Body of pancreas (tissue), 4 donors: Measurements from ENCODE around the gene CASP9. TPM values are rescaled to one million over a fixed set of nuclear protein-coding genes. Genes with fewer than 3 reads are reported as not detected.

ENCODE experiments used
- ATAC-seq: fragments of 150-250 bp; one replicate; pipeline ENCODE4 v1.9.1; 2016
- DNase-seq, 4 donors: peaks; one replicate each; pipeline ENCODE4 v3.0.0-alpha.2; 2019
- H3K27ac ChIP-seq, 4 donors: fragments of 200-600 bp; sonication (generic); 1 replicate in 3 of 4; 2 replicates in 1 of 4; pipeline versions ENCODE4 v1.5.1 to v1.6.1; 2016 to 2019; ENCODE audit warnings: mild to moderate bottlenecking in 1 of 4, mixed read lengths in 1 of 4, moderate library complexity in 1 of 4
- H3K27me3 ChIP-seq, 2 donors: fragments of 200-600 bp; sonication (generic); one replicate each; pipeline ENCODE4 v1.6.0; 2016; ENCODE audit warnings: mild to moderate bottlenecking in 1 of 2
- H3K36me3 ChIP-seq, 2 donors: fragments of 200-600 bp; sonication (generic); replicated peaks in 1 of 2; 2 replicates each; pipeline ENCODE4 v1.5.1; 2016; ENCODE audit warnings: low read depth in 2 of 2; ENCODE audit not compliant: insufficient read depth in 1 of 2
- H3K4me1 ChIP-seq: fragments of 200-600 bp; sonication (generic); one replicate; pipeline ENCODE4 v1.6.0; 2016
- H3K4me3 ChIP-seq, 2 donors: fragments of 200-600 bp; sonication (generic); 1 replicate in 1 of 2; 2 replicates in 1 of 2; pipeline ENCODE4 v1.5.1; 2016 to 2019
- H3K9me3 ChIP-seq, 3 donors: fragments of 200-600 bp; sonication (generic); 1 replicate in 2 of 3; 2 replicates in 1 of 3; pipeline ENCODE4 v1.5.1; 2016
- CTCF ChIP-seq, 7 experiments: fragments of 450-650 bp in 4 of 7; fragments of 200-600 bp in 3 of 7; sonication (generic) in 3 of 7; IDR thresholded peaks; one replicate each; pipeline ENCODE4 v1.5.1; 2016 to 2019; ENCODE audit warnings: antibody characterized with exemption in 7 of 7
- POLR2A ChIP-seq, 3 donors: fragments of 450-650 bp; IDR thresholded peaks; one replicate each; pipeline ENCODE4 v1.6.1; 2016; ENCODE audit warnings: antibody characterized with exemption in 3 of 3, mild to moderate bottlenecking in 2 of 3
- WGBS, 2 donors: methylation state at CpG; one replicate each; pipeline ENCODE4 v1.1.5; 2017; 5-methylcytosine and 5-hydroxymethylcytosine counted together
- intact Hi-C: fragments of 100-400 bp; cut with DNase I; formaldehyde crosslinking; loops from one replicate; pipeline ENCODE4 v1.15.1; 2023
- total RNA-seq, 2 donors: library from RNA; depleted of rRNA; stranded (reverse); fragments of >200 nt; gene quantifications; one replicate each; pipeline ENCODE4 v1.1.0, GENCODE V29; 2016

Gene CASP9
- total RNA-seq, 2 donors from 2014 or later = 12.9 to 21.5 TPM

- 85 to 98% methylated on average over 2 of the region's 2 CpGs for WGBS, 2 donors
- no peaks in the 10 kb centered on the region for H3K9me3 ChIP-seq
- peaks cover 5 to 32% of the 10 kb centered on the region in 2 donors for H3K36me3 ChIP-seq
- DNase-seq = no peak
- H3K4me1 ChIP-seq = no peaks in the 10 kb centered on the region
- intact Hi-C loops = no loop called here
- no peak overlapping the region for H3K27ac ChIP-seq
- no peaks in the 10 kb centered on the region for H3K27me3 ChIP-seq
- H3K4me3 ChIP-seq = no peak overlapping the region
- ATAC-seq = no peak
- TF ChIP-seq CTCF (IDR thresholded peaks at IDR 0.05) = no peak
- no peak for TF ChIP-seq POLR2A (IDR thresholded peaks at IDR 0.05)
Measured at GRCh38 chr1:15546641-15547040, 22.6 kb upstream of the CASP9 start.

- 89% methylated on average over 12 of the region's 12 CpGs for WGBS, 2 donors
- Histone ChIP-seq H3K4me3 (no peak overlapping the region), H3K27me3 (no peaks in the 10 kb centered on the region), H3K27ac (no peak overlapping the region), H3K36me3 (peaks cover 5 to 45% of the 10 kb centered on the region in 2 donors), H3K9me3 (no peaks in the 10 kb centered on the region), H3K4me1 (no peaks in the 10 kb centered on the region)
- DNase-seq (no peak), ATAC-seq (no peak)
- intact Hi-C loops = no loop called here
- TF ChIP-seq CTCF (IDR thresholded peaks at IDR 0.05) = no peak
- TF ChIP-seq POLR2A (IDR thresholded peaks at IDR 0.05) = no peak
Measured at GRCh38 chr1:15543589-15544568, 19.9 kb upstream of the CASP9 start.

- H3K27ac ChIP-seq = no peak overlapping the region
- no peak for DNase-seq
- H3K36me3 ChIP-seq = peaks cover 5 to 43% of the 10 kb centered on the region in 2 donors
- WGBS, 2 donors = 92 to 97% methylated on average over 5 of the region's 5 CpGs
- H3K4me3 ChIP-seq = no peak overlapping the region
- no peaks in the 10 kb centered on the region for H3K9me3 ChIP-seq
- H3K4me1 ChIP-seq = no peaks in the 10 kb centered on the region
- TF ChIP-seq CTCF (IDR thresholded peaks at IDR 0.05) = no peak
- TF ChIP-seq POLR2A (IDR thresholded peaks at IDR 0.05) = no peak
- intact Hi-C loops = no loop called here
- H3K27me3 ChIP-seq = no peaks in the 10 kb centered on the region
- no peak for ATAC-seq
Measured at GRCh38 chr1:15543251-15543588, 19.2 kb upstream of the CASP9 start.

GRCh38 chr1:15542388-15543250 is 18.6 kb upstream of the CASP9 start:
- TF ChIP-seq CTCF (IDR thresholded peaks at IDR 0.05) = no peak
- no peak for TF ChIP-seq POLR2A (IDR thresholded peaks at IDR 0.05)
- DNase-seq = no peak
- no peaks in the 10 kb centered on the region for H3K4me1 ChIP-seq
- H3K36me3 ChIP-seq = peaks cover 5 to 39% of the 10 kb centered on the region in 2 donors
- WGBS, 2 donors = 82 to 96% methylated on average over 4 to 6 of the region's 7 CpGs
- H3K4me3 ChIP-seq = no peak overlapping the region
- intact Hi-C loops = no loop called here
- ATAC-seq = no peak
- H3K27me3 ChIP-seq = no peaks in the 10 kb centered on the region
- H3K9me3 ChIP-seq = no peaks in the 10 kb centered on the region
- no peak overlapping the region for H3K27ac ChIP-seq
